Mesenchymal stem cell (in vitro differentiated cells and primary cell): ENCODE measurements around the gene C5AR1.

Experiments used
- DNase-seq: peaks from one replicate; pipeline ENCODE4 v3.0.0-alpha.2; 2013
- H2AFZ ChIP-seq: one replicate; pipeline ENCODE4 v1.6.1; 2013; ENCODE audit warnings: low read depth, mild to moderate bottlenecking, control low read depth, inconsistent platforms, low read length, moderate library complexity
- H2AK5ac ChIP-seq: 2 replicates; pipeline ENCODE4 v1.6.1; 2013; ENCODE audit warnings: low read length, moderate library complexity, mild to moderate bottlenecking, inconsistent platforms; ENCODE audit not compliant: severe bottlenecking
- H2BK120ac ChIP-seq: one replicate; pipeline ENCODE4 v1.6.1; 2013; ENCODE audit warnings: low read depth, mild to moderate bottlenecking, inconsistent platforms, low read length, moderate library complexity
- H2BK12ac ChIP-seq, 2 experiments: one replicate each; pipeline ENCODE4 v1.6.1; 2013; ENCODE audit warnings: inconsistent platforms in 2 of 2, low read length in 2 of 2, mild to moderate bottlenecking in 2 of 2, moderate library complexity in 2 of 2, control low read depth in 1 of 2
- H2BK15ac ChIP-seq: one replicate; pipeline ENCODE4 v1.6.1; 2013; ENCODE audit warnings: mild to moderate bottlenecking, low read depth, inconsistent platforms; ENCODE audit not compliant: poor library complexity, severe bottlenecking
- H2BK5ac ChIP-seq: 2 replicates; pipeline ENCODE4 v1.6.1; 2013; ENCODE audit warnings: low read depth, mild to moderate bottlenecking, low read length, control low read depth, inconsistent platforms; ENCODE audit not compliant: poor library complexity, severe bottlenecking
- H3K14ac ChIP-seq, 2 experiments: one replicate each; pipeline ENCODE4 v1.6.1; 2013; ENCODE audit warnings: inconsistent platforms in 2 of 2, low read length in 2 of 2, control low read depth in 1 of 2, mild to moderate bottlenecking in 1 of 2, moderate library complexity in 1 of 2
- H3K18ac ChIP-seq, 2 experiments: one replicate each; pipeline ENCODE4 v1.6.1; 2013; ENCODE audit warnings: inconsistent platforms in 2 of 2, low read length in 2 of 2, control low read depth in 1 of 2, low read depth in 1 of 2, mild to moderate bottlenecking in 1 of 2
- H3K23ac ChIP-seq, 2 experiments: one replicate each; pipeline ENCODE4 v1.6.1; 2013; ENCODE audit warnings: inconsistent platforms in 2 of 2, low read length in 2 of 2, mild to moderate bottlenecking in 2 of 2, moderate library complexity in 2 of 2, control low read depth in 1 of 2
- H3K27ac ChIP-seq: 2 replicates; pipeline ENCODE4 v1.5.1; 2013; ENCODE audit warnings: mild to moderate bottlenecking, moderate library complexity, low read length, control low read depth, inconsistent platforms; ENCODE audit not compliant: poor library complexity, severe bottlenecking
- H3K27me3 ChIP-seq, 2 experiments: 2 replicates each; pipeline versions ENCODE4 v1.6.1 to v1.7.0; 2013; ENCODE audit warnings: low read length in 2 of 2, mild to moderate bottlenecking in 2 of 2, moderate library complexity in 2 of 2, control low read depth in 1 of 2, inconsistent platforms in 1 of 2; ENCODE audit not compliant: control insufficient read depth in 1 of 2, insufficient read depth in 1 of 2
- H3K36me3 ChIP-seq, 2 experiments: 2 replicates each; pipeline versions ENCODE4 v1.6.1 to v1.7.0; 2013; ENCODE audit warnings: low read length in 2 of 2, control low read depth in 1 of 2, inconsistent platforms in 1 of 2, low read depth in 1 of 2, mild to moderate bottlenecking in 1 of 2; ENCODE audit not compliant: insufficient read depth in 2 of 2, control insufficient read depth in 1 of 2
- H3K4ac ChIP-seq, 2 experiments: one replicate each; pipeline ENCODE4 v1.6.1; 2013; ENCODE audit warnings: inconsistent platforms in 2 of 2, low read length in 2 of 2, mild to moderate bottlenecking in 2 of 2, moderate library complexity in 2 of 2, control low read depth in 1 of 2, low read depth in 1 of 2
- H3K4me1 ChIP-seq: 2 replicates; pipeline ENCODE4 v1.6.1; 2013; ENCODE audit warnings: low read depth, low read length, control low read depth; ENCODE audit not compliant: control insufficient read depth, insufficient read depth
- H3K4me2 ChIP-seq: 2 replicates; pipeline ENCODE4 v1.6.1; 2013; ENCODE audit warnings: low read length, mild to moderate bottlenecking, inconsistent platforms; ENCODE audit not compliant: poor library complexity, severe bottlenecking
- H3K4me3 ChIP-seq, 2 experiments: 2 replicates each; pipeline versions ENCODE4 v1.5.1 to v1.7.0; 2013; ENCODE audit warnings: low read length in 2 of 2, mild to moderate bottlenecking in 2 of 2, control low read depth in 1 of 2, low read depth in 1 of 2; ENCODE audit not compliant: insufficient read depth in 1 of 2
- H3K79me1 ChIP-seq: replicated peaks from 2 replicates; pipeline ENCODE4 v1.6.1; 2013; ENCODE audit warnings: mild to moderate bottlenecking, control low read depth, low read length, inconsistent platforms; ENCODE audit not compliant: poor library complexity, severe bottlenecking
- H3K9ac ChIP-seq: 2 replicates; pipeline ENCODE4 v1.7.0; 2013; ENCODE audit warnings: mild to moderate bottlenecking, low read length, moderate library complexity
- H3K9me3 ChIP-seq: 2 replicates; pipeline ENCODE4 v1.7.0; 2013; ENCODE audit warnings: mild to moderate bottlenecking, low read length; ENCODE audit not compliant: control insufficient read depth
- H4K8ac ChIP-seq: one replicate; pipeline ENCODE4 v1.6.1; 2013; ENCODE audit warnings: inconsistent platforms, mild to moderate bottlenecking, low read length, moderate library complexity
- H4K91ac ChIP-seq: one replicate; pipeline ENCODE4 v1.6.1; 2013; ENCODE audit warnings: mild to moderate bottlenecking, low read length, inconsistent platforms
- WGBS: methylation state at CpG from one replicate; pipeline ENCODE4 v1.1.7; 2013; ENCODE audit warnings: mixed read lengths; 5-methylcytosine and 5-hydroxymethylcytosine counted together

C5AR1 gene

GRCh38 chr19:47323409-47323808 is 13.7 kb downstream of the C5AR1 start:
- Histone ChIP-seq H3K79me1 (no peaks in the 10 kb centered on the region), H3K27me3 (peaks cover 9 to 24% of the 10 kb centered on the region in 2 experiments), H3K4me2 (no peak overlapping the region), H3K9ac (no peak overlapping the region), H3K27ac (no peak overlapping the region), H2AK5ac (no peak overlapping the region), H3K14ac (no peak overlapping the region), H4K8ac (no peak overlapping the region), H3K36me3 (no peaks in the 10 kb centered on the region), H2BK12ac (no peak overlapping the region), H3K18ac (no peak overlapping the region), H3K4me1 (no peaks in the 10 kb centered on the region), H3K4ac (no peak overlapping the region), H4K91ac (no peak overlapping the region), H2BK120ac (no peak overlapping the region), H3K4me3 (no peak overlapping the region), H3K23ac (no peak overlapping the region), H2AFZ (no peak overlapping the region), H3K9me3 (no peaks in the 10 kb centered on the region), H2BK5ac (no peak overlapping the region), H2BK15ac (no peak overlapping the region)
- WGBS: 88% methylated on average over 8 of the region's 8 CpGs
- no peak for DNase-seq

GRCh38 chr19:47323872-47324271 is 14.2 kb downstream of the C5AR1 start:
- peaks cover 9 to 24% of the 10 kb centered on the region in 2 experiments for H3K27me3 ChIP-seq
- H3K4me1 ChIP-seq: no peaks in the 10 kb centered on the region
- H3K23ac ChIP-seq: no peak overlapping the region
- no peak overlapping the region for H3K9ac ChIP-seq
- H2BK5ac ChIP-seq: no peak overlapping the region
- DNase-seq: no peak
- no peak overlapping the region for H2BK15ac ChIP-seq
- H2AFZ ChIP-seq: no peak overlapping the region
- H2BK120ac ChIP-seq: no peak overlapping the region
- 91% methylated on average over 12 of the region's 12 CpGs for WGBS
- no peak overlapping the region for H2AK5ac ChIP-seq
- no peak overlapping the region for H3K4ac ChIP-seq
- H3K9me3 ChIP-seq: no peaks in the 10 kb centered on the region
- no peak overlapping the region for H3K4me3 ChIP-seq
- no peaks in the 10 kb centered on the region for H3K79me1 ChIP-seq
- H3K18ac ChIP-seq: no peak overlapping the region
- no peak overlapping the region for H4K91ac ChIP-seq
- H3K36me3 ChIP-seq: no peaks in the 10 kb centered on the region
- H3K14ac ChIP-seq: peak overlapping the region in 1 of 2 experiments; percentile 55
- H3K27ac ChIP-seq: no peak overlapping the region
- no peak overlapping the region for H3K4me2 ChIP-seq
- H2BK12ac ChIP-seq: peak overlapping the region in 1 of 2 experiments; percentile 31
- H4K8ac ChIP-seq: no peak overlapping the region

GRCh38 chr19:47324502-47324901 is 14.8 kb downstream of the C5AR1 start:
- H3K23ac ChIP-seq: no peak overlapping the region
- H3K4me1 ChIP-seq: no peaks in the 10 kb centered on the region
- H3K36me3 ChIP-seq: no peaks in the 10 kb centered on the region
- no peaks in the 10 kb centered on the region for H3K79me1 ChIP-seq
- peaks cover 9 to 24% of the 10 kb centered on the region in 2 experiments for H3K27me3 ChIP-seq
- H2BK120ac ChIP-seq: no peak overlapping the region
- no peak overlapping the region for H2BK15ac ChIP-seq
- H2BK12ac ChIP-seq: no peak overlapping the region
- H4K91ac ChIP-seq: no peak overlapping the region
- H3K9ac ChIP-seq: no peak overlapping the region
- no peak overlapping the region for H4K8ac ChIP-seq
- H3K4ac ChIP-seq: no peak overlapping the region
- H3K18ac ChIP-seq: no peak overlapping the region
- H3K4me2 ChIP-seq: no peak overlapping the region
- H2BK5ac ChIP-seq: no peak overlapping the region
- H2AK5ac ChIP-seq: no peak overlapping the region
- H3K27ac ChIP-seq: no peak overlapping the region
- no peak overlapping the region for H3K14ac ChIP-seq
- H3K9me3 ChIP-seq: no peaks in the 10 kb centered on the region
- H2AFZ ChIP-seq: no peak overlapping the region
- no peak overlapping the region for H3K4me3 ChIP-seq
- WGBS: 69% methylated on average over 8 of the region's 9 CpGs
- no peak for DNase-seq

- Histone ChIP-seq H4K91ac (no peak overlapping the region), H3K4me3 (no peak overlapping the region), H3K9me3 (no peaks in the 10 kb centered on the region), H3K23ac (no peak overlapping the region), H3K14ac (no peak overlapping the region), H3K27ac (no peak overlapping the region), H2AK5ac (no peak overlapping the region), H3K27me3 (peaks cover 2 to 13% of the 10 kb centered on the region in 2 experiments), H3K4ac (no peak overlapping the region), H3K18ac (peak overlapping the region in 1 of 2 experiments; percentile 70), H3K79me1 (no peaks in the 10 kb centered on the region), H4K8ac (peak overlapping the region; percentile 92), H2BK12ac (no peak overlapping the region), H3K4me2 (no peak overlapping the region), H2BK15ac (no peak overlapping the region), H3K36me3 (no peaks in the 10 kb centered on the region), H3K4me1 (no peaks in the 10 kb centered on the region), H3K9ac (no peak overlapping the region), H2BK5ac (no peak overlapping the region), H2AFZ (no peak overlapping the region), H2BK120ac (no peak overlapping the region)
- peak; percentile 65 for DNase-seq
- WGBS: 69% methylated on average over 8 of the region's 9 CpGs
These were observed 20.8 kb downstream of the C5AR1 start for GRCh38 chr19:47330466-47330869.
